HFF-Myc (cell line): Measurements from ENCODE around the gene RNF10.
"Not testable (repeated sequence)": the region's sequence is repeated elsewhere in the genome, so short reads cannot be mapped to it uniquely, and the experiment has no call there.

Source experiments
- DNase-seq: peaks from one replicate; pipeline ENCODE4 v3.0.0-alpha.2; 2011; ENCODE audit warnings: low read depth; ENCODE audit errors: extremely low read depth
- H3K4me3 ChIP-seq: replicated peaks from 2 replicates; pipeline ENCODE4 v1.5.1; 2011; ENCODE audit warnings: low read depth, mild to moderate bottlenecking, control low read depth, low read length
- CTCF ChIP-seq: IDR thresholded peaks from 2 replicates; pipeline ENCODE4 v1.5.1; 2012; ENCODE audit warnings: mild to moderate bottlenecking, low read depth, low read length, control low read depth; ENCODE audit errors: missing control alignments

RNF10 gene

DNA sequence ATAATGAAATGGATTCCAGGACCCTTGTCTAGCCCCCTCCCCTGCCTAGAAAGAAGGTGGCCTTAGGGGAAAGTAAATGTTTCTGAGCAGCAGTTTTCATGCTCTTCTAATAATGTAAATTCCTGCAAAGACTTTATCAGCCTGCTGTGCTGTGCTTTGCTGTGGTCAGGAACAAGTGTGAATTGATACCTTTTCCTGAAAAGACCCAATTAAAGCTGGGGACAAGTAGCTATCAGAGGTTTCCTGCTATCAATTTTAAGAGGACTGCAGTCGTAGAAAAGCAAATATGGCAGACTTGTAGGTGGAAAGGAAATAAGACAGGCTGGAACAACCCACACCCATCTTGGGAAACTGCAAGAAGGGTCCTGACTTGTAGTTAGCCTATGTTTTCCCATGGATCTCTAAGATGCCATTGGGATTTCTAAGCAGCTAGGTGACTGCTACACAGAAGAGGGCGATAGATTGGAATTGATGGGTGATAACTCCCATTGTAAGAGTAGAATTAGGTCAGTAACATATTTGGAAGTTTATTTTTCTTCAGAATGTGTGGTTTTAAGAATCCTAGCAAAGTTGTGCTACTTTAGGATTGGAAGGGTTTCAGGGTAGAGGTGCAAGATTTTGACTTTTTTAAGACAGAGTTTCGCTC is 35.2 kb upstream of the RNF10 start:
- no peak overlapping the region for H3K4me3 ChIP-seq
- no peak for TF ChIP-seq CTCF
- DNase-seq = no peak

- no peak overlapping the region for H3K4me3 ChIP-seq
- DNase-seq = no peak
- no peak for TF ChIP-seq CTCF
These were observed 33.6 kb upstream of the RNF10 start for GRCh38 chr12:120500581-120500980.

DNA sequence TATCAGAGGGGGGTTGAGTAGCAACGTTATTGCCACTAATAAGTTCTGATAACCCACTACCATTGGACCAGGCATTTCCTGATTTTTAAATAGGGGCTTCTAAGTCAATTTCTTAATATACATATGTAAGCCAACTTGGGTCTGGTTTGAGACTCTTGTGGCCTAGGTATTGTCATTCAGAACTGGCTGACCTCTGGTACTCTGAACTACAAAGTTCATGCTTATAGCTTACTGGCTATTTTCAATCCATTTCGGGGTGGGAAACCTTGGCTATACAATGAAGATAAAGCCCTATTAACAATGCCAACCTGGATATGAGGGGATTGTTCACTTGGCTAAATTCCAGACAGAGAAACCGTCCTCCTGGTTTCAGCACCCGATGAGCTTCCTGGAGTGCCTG is 29.6 kb upstream of the RNF10 start:
- no peak overlapping the region for H3K4me3 ChIP-seq
- no peak for DNase-seq
- no peak for TF ChIP-seq CTCF

DNA sequence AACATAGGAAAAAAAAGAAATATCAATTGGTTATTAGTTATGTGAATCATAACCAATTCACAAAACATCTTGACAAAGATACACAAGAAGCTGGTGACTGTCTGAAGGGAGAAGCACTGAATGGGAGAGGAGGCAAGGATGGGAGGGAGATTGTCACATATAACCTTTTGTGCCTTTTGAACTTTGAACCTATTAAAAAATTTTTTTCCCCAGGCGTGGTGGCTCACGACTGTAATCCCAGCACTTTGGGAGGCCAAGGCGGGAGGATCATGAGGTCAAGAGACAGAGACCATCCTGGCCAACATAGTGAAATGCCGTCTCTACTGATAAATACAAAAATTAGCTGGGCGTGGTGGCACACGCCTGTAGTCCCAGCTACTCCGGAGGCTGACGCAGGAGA is 25.6 kb upstream of the RNF10 start:
- no peak for TF ChIP-seq CTCF
- H3K4me3 ChIP-seq = no peak overlapping the region
- DNase-seq = no peak

GRCh38 chr12:120514002-120514401 is 20.2 kb upstream of the RNF10 start:
- no peak for TF ChIP-seq CTCF
- no peak for DNase-seq
- H3K4me3 ChIP-seq = no peak overlapping the region

DNA sequence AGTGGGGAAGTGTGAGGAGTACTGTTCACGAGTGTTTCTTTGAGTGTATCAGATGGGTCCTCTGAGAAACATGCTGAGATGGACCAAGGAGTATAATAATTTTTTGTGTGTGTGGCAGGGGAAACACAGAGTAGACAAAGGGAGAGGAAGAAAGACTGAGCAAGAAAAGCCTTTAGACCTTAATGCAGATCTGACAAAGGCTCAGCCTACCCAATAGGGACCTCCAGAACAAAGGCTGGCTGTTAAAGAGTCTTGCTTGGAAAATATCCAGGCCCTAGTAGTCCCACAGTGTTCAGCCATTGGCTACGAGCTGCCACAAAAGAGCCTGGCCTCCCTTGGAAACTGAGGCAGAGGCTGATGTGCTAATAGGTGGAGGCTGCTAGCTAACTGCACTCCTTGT is 18.7 kb upstream of the RNF10 start:
- H3K4me3 ChIP-seq = no peak overlapping the region
- DNase-seq = no peak
- no peak for TF ChIP-seq CTCF

DNA sequence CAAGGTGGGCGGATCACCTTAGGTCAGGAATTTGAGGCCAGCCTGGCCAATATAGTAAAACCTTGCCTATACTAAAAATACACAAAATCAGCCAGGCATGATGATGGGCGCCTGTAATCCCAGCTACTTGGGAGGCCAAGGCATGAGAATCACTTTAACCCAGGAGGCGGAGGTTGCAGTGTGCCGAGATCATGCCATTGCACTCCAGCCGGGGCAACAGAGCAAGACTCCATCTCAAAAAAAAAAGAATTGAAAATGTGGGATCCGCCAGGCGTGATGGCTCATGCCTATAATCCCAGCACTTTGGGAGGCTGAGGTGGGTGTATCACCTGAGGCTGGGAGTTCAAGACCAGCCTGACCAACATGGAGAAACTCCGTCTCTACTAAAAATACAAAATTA is 14.8 kb upstream of the RNF10 start:
- H3K4me3 ChIP-seq, DNase-seq: not testable (repeated sequence)
